GM18505 (cell line): ENCODE results near the gene KANSL3.

Experiments used
- ATAC-seq: cut with Tn5 transposase; IDR thresholded peaks from one replicate; pipeline ENCODE4 v1.9.1; 2021; ENCODE audit not compliant: unreplicated experiment
- POLR2A ChIP-seq: IDR thresholded peaks from 4 replicates; pipeline ENCODE4 v1.6.1; 2011; ENCODE audit warnings: borderline replicate concordance; ENCODE audit not compliant: insufficient read depth, insufficient read length; ENCODE audit errors: extremely low read depth

KANSL3 gene

DNA sequence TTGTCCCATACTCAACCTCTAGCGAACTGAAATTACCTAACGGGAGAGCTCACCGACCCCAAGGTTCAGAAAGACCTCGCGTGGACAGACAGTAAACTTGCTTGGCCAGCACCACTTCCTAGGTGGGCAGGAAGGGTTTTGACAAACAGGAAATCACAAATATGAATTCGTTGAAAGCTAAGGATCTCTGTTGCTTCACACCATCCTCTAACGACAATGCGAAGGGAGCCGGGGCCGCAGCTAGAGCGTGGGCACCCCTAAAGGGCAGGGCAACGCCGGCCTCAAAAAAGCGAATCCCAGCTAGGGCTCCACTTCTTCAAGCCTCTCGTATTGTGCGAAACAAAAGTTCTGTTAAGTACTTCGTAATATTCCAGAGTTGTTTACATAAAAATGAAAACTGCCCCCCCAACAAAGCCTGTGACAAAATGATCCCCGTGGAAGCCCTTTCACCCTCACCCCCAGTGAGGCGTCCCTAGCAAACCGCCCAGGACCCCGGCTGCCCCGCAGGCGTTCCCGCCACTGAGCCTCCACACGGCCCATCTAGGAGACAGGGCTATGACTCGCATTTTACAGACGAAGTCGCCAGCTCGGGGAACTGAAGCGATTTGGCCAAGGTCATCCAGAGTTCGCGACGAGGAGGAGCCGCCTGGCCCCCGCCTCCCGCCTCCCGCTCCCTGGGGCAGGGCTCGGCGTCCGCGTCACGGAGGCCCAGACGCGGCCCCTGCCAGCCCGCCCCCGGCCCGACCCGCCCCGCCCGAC, 548 bp downstream of the KANSL3 start:
- ATAC-seq = peak; percentile 71
- TF ChIP-seq POLR2A = no peak

DNA sequence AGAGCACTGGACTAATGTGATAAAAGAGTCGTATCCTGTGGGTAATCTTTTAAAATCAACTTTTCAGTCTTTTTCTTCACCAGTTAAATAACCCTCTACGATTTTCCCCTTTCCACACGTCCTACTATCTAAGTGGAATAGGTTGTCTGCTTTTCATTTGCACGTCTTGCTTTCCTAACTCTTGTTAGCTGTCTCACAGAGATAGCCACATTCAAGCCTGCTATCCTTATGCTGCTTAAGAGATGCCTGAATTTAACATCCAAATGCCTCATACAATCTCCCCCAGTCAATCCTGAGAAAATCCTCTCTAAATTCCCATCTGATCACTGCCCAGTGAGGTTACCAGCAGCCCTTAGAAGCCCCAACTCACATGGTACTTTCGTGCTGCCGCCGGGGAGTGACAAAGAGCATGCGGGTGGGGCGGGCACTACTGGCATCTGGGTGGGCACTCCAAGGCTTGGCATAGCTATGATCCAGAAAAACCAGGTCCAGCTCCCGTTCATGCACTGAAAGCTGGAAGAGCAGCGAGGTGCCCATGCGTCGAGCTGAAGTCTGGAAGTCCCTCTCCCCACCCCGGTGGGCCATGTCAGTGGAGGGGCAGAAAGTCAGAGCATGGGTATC, 1.5 kb downstream of the KANSL3 start:
- no peak for TF ChIP-seq POLR2A
- ATAC-seq = no peak

DNA sequence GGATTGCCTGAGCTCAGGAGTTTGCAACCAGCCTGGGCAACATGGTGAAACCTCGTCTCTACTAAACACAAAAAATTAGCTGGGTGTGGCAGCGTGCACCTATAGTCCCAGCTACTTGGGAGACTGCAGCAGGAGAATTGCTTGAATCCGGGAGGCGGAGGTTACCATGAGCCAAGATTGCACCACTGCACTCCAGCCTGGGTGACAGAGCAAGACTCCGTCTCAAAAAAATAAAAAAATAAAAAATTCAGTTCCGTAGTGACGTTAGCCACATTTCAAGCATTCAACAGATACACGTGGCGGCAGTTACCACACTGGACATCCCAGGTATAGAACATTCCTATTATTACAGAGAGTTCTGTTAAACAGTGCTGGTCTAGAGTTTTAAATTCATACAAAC, 4.5 kb downstream of the KANSL3 start:
- no peak for TF ChIP-seq POLR2A
- no peak for ATAC-seq

GRCh38 chr2:96631804-96632435, 6.2 kb downstream of the KANSL3 start:
- TF ChIP-seq POLR2A = no peak
- ATAC-seq = no peak

GRCh38 chr2:96626553-96626942, 11.6 kb downstream of the KANSL3 start:
- TF ChIP-seq POLR2A = no peak

GRCh38 chr2:96625571-96626552, 12.2 kb downstream of the KANSL3 start:
- no peak for TF ChIP-seq POLR2A
- ATAC-seq = no peak

More at GRCh38 chr2:96626553-96626942, 11.6 kb downstream of the KANSL3 start:
- no peak for ATAC-seq

GRCh38 chr2:96623116-96623515, 15.0 kb downstream of the KANSL3 start:
- ATAC-seq = no peak
- TF ChIP-seq POLR2A = no peak

DNA sequence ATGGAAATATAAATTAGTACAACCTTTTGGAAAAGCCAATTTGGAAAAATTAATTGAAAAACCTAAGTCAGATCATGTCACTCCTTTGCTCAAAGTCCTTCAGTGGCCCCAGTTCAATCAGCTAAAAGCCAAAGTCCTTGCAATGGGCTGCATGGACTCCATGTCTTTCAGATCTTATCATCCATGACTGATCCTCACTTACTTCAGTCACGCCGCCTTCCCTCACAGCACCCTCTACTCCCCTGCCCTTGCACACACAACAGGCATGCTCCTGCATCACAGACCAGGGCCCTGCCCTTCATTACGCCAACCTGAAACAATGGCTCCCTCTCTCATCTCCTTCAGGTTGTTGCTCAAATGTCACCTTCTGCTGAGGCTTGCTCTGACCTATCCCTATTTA, 15.6 kb downstream of the KANSL3 start:
- no peak for TF ChIP-seq POLR2A
- ATAC-seq = no peak

DNA sequence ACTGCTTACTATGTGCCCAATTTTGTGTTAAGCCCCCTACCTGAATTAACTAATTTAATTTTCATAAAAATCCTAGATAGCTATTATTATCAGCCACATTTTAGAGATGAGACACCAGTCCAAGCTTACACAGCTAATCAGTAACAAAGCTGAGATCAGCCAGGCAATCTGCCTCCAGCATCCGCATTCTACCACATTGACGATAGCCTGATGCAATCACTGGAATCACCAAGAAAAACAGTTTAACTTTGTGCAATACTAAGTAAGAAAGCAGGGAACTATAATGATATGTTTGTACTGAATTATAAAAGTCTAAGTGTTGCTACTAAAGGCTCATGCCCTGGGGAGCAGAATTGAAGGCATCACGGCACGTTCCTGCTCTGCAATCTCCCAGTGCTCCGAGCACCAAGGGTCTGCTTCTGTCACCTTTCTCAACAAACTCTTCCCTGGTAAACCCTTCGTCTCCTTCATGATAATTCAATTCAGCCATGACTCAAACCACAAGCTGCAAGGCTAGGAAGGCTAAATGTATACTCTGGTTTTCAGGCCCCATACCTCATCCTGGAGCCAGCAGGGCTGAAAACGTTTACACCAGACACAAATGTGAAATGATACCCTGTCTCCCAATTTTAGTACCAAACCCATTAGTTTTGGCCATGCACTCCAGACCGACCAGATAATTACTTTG, 19.4 kb downstream of the KANSL3 start:
- TF ChIP-seq POLR2A = no peak
- no peak for ATAC-seq

DNA sequence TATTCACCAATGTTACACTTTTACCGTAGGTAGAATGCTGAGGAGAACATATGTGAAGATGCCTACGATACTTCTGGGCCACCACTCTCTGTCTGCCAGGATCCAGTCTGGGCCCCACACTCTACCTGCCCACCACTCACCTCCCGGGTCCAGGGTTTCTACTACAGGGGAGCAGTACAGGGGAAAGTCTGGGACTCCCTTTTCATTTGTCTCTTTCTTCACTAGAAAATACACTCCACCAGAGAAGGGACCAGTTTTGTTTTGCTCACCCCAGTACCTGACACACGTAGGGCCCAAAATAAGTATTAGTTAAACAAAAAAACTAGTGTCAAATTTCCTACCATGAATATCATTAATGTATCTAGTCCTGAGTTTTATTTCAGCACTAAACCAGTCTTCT, 21.1 kb downstream of the KANSL3 start:
- ATAC-seq = no peak
- TF ChIP-seq POLR2A = no peak

DNA sequence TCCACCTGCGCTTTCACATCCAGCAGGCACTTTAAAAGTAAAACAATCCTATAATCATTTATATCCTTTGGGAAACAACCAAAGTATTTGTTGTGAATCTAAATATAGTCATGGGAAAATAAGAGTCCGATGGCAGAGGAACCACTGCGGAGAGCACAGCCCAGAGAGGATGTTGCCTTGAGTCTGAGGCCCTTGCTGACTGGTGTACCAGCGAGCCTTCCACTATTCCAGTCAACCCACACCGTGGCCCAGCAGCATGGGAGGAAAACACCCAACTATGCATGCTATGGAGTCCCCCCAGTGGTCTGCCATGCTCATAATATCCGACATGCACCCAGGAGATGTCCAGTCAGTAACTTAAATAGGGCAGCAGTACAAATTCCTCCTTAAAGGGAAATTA, 21.6 kb downstream of the KANSL3 start:
- no peak for ATAC-seq
- TF ChIP-seq POLR2A = no peak

GRCh38 chr2:96616128-96616527, 22.0 kb downstream of the KANSL3 start:
- no peak for TF ChIP-seq POLR2A
- no peak for ATAC-seq

DNA sequence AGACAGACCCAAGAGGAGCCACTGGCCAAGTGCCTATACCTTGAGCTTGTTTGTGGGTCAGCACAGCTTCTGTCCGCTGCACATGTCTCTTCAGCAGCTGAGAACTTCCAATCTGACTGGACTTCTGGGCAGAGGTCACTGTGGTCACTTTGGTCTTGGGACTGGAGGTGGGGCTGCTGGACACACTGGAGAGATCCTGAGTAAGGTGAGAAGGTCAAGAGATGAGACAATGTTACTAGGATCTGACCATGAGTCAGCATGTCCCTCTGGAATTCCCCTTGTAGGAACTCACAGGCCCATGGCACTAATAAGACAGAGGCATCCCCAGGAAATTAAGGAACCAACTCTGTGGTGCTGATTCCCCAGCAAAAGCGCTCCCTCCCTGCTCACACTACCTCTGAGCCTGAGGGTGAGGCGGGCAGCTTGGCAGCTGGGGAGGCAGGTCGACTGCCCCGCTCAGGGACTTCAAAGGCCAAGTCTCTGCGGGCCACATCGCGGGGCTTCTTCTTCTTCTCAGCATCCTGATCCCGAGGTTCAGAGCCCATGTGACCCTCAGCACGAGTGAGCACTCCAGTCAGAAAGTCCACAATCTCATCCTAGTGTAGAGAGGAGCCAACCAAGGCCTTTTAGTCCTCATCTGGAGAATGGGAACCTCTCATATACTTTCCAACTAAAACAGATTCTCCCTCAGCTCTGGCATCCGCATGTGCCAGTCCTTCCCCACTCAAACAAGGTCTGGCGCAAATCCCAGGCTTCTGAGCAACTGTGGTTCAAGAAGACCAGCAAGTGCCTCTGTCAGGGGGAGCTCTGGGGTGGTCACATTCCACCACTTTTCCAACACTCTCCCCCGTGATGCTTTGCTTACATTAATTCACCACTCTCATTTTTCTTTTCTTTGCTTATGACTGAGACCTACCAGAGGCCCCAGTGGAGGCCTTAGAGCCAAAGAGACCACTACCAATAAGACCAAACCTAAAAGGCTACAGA, 29.4 kb downstream of the KANSL3 start:
- no peak for ATAC-seq

More for the DNA sequence above, 29.4 kb downstream of the KANSL3 start:
- no peak for TF ChIP-seq POLR2A
